ENCODE measurements around the gene NRXN3. TPM values are rescaled to one million over a fixed set of nuclear protein-coding genes. Genes with fewer than 3 reads are reported as not detected.

NRXN3 gene
- total RNA-seq, 3 donors from 2014 or later, result 2.1 to 27.3 (median 2.6) TPM

- intact Hi-C loops (cut with DNase I, micrococcal nuclease), result no loop called here
- ATAC-seq (no peak), DNase-seq (no peak)
- no peaks in the 10 kb centered on the region for H3K36me3 ChIP-seq (ENCODE audit: low read depth)
- H3K4me3 ChIP-seq, result no peak overlapping the region
- TF ChIP-seq, protein P1, sequence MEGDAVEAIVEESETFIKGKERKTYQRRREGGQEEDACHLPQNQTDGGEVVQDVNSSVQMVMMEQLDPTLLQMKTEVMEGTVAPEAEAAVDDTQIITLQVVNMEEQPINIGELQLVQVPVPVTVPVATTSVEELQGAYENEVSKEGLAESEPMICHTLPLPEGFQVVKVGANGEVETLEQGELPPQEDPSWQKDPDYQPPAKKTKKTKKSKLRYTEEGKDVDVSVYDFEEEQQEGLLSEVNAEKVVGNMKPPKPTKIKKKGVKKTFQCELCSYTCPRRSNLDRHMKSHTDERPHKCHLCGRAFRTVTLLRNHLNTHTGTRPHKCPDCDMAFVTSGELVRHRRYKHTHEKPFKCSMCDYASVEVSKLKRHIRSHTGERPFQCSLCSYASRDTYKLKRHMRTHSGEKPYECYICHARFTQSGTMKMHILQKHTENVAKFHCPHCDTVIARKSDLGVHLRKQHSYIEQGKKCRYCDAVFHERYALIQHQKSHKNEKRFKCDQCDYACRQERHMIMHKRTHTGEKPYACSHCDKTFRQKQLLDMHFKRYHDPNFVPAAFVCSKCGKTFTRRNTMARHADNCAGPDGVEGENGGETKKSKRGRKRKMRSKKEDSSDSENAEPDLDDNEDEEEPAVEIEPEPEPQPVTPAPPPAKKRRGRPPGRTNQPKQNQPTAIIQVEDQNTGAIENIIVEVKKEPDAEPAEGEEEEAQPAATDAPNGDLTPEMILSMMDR (IDR thresholded peaks at IDR 0.05), result no peak
- H3K9me3 ChIP-seq, result no peaks in the 10 kb centered on the region
- no peaks in the 10 kb centered on the region for H3K4me1 ChIP-seq (ENCODE audit: low read depth)
These were observed 567.4 kb downstream of the NRXN3 start for GRCh38 chr14:78737601-78738000.

- H3K36me3 ChIP-seq (ENCODE audit: low read depth), result no peaks in the 10 kb centered on the region
- no peaks in the 10 kb centered on the region for H3K9me3 ChIP-seq
- ATAC-seq (no peak), DNase-seq (no peak)
- intact Hi-C loops (cut with DNase I, micrococcal nuclease), result no loop called here
- TF ChIP-seq, protein P1 (IDR thresholded peaks at IDR 0.05), result no peak
- no peaks in the 10 kb centered on the region for H3K4me1 ChIP-seq (ENCODE audit: low read depth)
- H3K4me3 ChIP-seq, result no peak overlapping the region
These were observed 576.0 kb downstream of the NRXN3 start for GRCh38 chr14:78746086-78746595.

DNA sequence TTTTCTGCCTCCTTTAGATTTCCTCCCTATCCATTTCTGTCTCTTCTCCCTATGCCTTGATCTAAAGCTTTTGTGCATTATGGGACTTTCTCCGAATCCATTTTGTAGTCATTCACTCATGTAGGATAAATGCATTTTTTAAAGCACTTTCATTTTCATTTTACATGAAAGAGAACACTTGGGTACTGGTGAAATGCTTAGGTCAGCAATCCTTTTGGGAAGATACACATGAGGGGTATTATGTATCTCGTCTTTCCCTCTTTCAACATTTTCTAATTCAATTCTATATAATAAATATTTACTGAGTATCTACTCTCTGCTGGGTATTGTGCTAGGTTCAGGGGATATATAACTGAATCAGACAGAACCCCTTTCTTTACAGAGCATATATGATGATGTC lies 577.6 kb downstream of the NRXN3 start:
- intact Hi-C loops (cut with DNase I, micrococcal nuclease), result no loop called here
- H3K4me1 ChIP-seq (ENCODE audit: low read depth), result no peaks in the 10 kb centered on the region
- H3K36me3 ChIP-seq (ENCODE audit: low read depth), result no peaks in the 10 kb centered on the region
- H3K9me3 ChIP-seq, result no peaks in the 10 kb centered on the region
- H3K4me3 ChIP-seq, result no peak overlapping the region
- TF ChIP-seq, protein P1 (IDR thresholded peaks at IDR 0.05), result no peak
- DNase-seq, result no peak
- no peak for ATAC-seq

DNA sequence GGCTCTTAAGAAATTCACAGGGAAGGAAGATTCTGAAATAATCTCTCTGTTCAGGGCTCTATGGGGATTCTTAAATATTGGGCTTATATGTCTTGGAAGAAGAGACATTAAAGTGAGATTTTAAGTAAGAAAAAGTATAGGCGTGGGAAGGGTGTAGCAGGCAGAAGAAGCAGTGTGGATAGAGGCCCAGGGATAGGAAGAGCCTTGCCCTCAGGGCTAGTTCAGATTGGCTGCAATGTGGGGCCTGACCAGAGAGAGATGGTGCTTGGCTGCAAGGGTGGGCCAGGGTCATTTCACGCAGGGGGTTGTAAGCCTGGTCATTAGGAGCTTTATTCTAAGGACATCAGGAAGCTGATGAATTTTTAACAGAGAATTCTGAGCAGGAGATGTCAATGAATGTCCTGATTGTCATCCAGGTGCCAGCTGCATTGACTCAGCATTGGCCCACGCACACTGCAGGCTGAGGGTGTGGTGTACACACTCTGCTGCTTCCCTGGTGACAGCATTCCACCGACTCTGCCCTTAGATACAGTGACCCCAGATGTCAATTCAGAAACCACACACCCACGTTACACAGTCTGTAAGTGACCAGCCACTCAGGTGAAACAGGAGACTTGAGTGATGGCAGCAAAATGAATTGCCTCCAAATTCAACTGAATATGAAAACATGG lies 582.5 kb downstream of the NRXN3 start:
- Histone ChIP-seq H3K4me3 (no peak overlapping the region), H3K9me3 (no peaks in the 10 kb centered on the region), H3K4me1 (ENCODE audit: low read depth) (no peaks in the 10 kb centered on the region), H3K36me3 (ENCODE audit: low read depth) (no peaks in the 10 kb centered on the region)
- DNase-seq (peak in 1 of 3 donors; percentile 4), ATAC-seq (peak; percentile 67)
- intact Hi-C loops (cut with DNase I, micrococcal nuclease), result no loop called here
- TF ChIP-seq, protein P1 (IDR thresholded peaks at IDR 0.05), result no peak

GRCh38 chr14:78754059-78754458 lies 583.9 kb downstream of the NRXN3 start:
- Histone ChIP-seq H3K4me1 (ENCODE audit: low read depth) (no peaks in the 10 kb centered on the region), H3K4me3 (no peak overlapping the region), H3K36me3 (ENCODE audit: low read depth) (no peaks in the 10 kb centered on the region), H3K9me3 (no peaks in the 10 kb centered on the region)
- ATAC-seq, result no peak
- TF ChIP-seq, protein P1 (IDR thresholded peaks at IDR 0.05), result no peak
- DNase-seq, result no peak
- intact Hi-C loops (cut with DNase I, micrococcal nuclease), result no loop called here
